ENCODE measurements around the gene TFAP2C.

GRCh38 chr20:56657879-56658278 is 28.8 kb downstream of the TFAP2C start:
- TF ChIP-seq ZBTB8A (IDR thresholded peaks at IDR 0.05; ENCODE audit: partially characterized antibody) (no peak), ZNF407 (IDR thresholded peaks at IDR 0.05; ENCODE audit: low read depth) (no peak), SREBF2 (CRISPR knock-in tag; IDR thresholded peaks at IDR 0.05) (no peak), ZNF707 (CRISPR knock-in tag; conservative IDR thresholded peaks at IDR 0.05) (no peak)

Data from K562 (cell line).